Keratinocyte (primary cell): Measurements from ENCODE around the gene KIAA0825.

Source experiments
- EZH2 ChIP-seq: IDR thresholded peaks from one replicate; pipeline ENCODE4 v1.6.1; 2012; ENCODE audit warnings: inconsistent platforms, mild to moderate bottlenecking, low read length, moderate library complexity
- TF ChIP-seq, protein P1 (sequence below), 3 experiments: IDR thresholded peaks in 1 of 3; conservative IDR thresholded peaks in 1 of 3; optimal IDR thresholded peaks in 1 of 3; 2 replicates in 2 of 3; 3 replicates in 1 of 3; pipeline versions ENCODE3 to v1.5.1; 2011; ENCODE audit warnings: low read length in 3 of 3, mild to moderate bottlenecking in 3 of 3, moderate library complexity in 2 of 3, control low read depth in 1 of 3, inconsistent platforms in 1 of 3; ENCODE audit not compliant: insufficient read depth in 2 of 3; ENCODE audit errors: extremely low read depth in 1 of 3

DNA sequence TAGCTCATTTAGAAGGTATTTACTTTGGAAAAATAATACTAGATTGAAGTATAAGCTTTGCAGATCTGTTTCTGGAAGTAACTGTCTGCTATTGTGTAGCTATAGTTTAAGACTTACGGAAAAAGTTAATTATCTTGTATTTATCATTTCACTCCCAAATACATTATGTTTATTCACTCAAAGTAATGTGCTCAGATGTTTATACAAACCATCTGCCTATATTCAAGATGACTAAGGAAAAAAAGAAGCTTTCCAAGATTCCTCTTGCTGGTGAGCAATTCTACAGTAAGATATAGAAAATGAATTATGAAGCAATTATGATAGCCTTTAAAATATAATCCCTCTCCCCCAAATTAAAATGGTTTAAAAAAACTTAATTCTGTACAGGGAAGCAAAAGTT, 137.9 kb downstream of the KIAA0825 start:
- TF ChIP-seq, protein P1, sequence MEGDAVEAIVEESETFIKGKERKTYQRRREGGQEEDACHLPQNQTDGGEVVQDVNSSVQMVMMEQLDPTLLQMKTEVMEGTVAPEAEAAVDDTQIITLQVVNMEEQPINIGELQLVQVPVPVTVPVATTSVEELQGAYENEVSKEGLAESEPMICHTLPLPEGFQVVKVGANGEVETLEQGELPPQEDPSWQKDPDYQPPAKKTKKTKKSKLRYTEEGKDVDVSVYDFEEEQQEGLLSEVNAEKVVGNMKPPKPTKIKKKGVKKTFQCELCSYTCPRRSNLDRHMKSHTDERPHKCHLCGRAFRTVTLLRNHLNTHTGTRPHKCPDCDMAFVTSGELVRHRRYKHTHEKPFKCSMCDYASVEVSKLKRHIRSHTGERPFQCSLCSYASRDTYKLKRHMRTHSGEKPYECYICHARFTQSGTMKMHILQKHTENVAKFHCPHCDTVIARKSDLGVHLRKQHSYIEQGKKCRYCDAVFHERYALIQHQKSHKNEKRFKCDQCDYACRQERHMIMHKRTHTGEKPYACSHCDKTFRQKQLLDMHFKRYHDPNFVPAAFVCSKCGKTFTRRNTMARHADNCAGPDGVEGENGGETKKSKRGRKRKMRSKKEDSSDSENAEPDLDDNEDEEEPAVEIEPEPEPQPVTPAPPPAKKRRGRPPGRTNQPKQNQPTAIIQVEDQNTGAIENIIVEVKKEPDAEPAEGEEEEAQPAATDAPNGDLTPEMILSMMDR (optimal IDR thresholded peaks at IDR 0.05 in 1 of 3, IDR thresholded peaks at IDR 0.05 in 1 of 3, conservative IDR thresholded peaks at IDR 0.05 in 1 of 3; ENCODE audit: extremely low read depth in 1 of 3, insufficient read depth in 2 of 3, low read length in 3 of 3) = no peak
- no peak for TF ChIP-seq EZH2
